ENCODE results near the gene CAT.

The CAT gene

DNA sequence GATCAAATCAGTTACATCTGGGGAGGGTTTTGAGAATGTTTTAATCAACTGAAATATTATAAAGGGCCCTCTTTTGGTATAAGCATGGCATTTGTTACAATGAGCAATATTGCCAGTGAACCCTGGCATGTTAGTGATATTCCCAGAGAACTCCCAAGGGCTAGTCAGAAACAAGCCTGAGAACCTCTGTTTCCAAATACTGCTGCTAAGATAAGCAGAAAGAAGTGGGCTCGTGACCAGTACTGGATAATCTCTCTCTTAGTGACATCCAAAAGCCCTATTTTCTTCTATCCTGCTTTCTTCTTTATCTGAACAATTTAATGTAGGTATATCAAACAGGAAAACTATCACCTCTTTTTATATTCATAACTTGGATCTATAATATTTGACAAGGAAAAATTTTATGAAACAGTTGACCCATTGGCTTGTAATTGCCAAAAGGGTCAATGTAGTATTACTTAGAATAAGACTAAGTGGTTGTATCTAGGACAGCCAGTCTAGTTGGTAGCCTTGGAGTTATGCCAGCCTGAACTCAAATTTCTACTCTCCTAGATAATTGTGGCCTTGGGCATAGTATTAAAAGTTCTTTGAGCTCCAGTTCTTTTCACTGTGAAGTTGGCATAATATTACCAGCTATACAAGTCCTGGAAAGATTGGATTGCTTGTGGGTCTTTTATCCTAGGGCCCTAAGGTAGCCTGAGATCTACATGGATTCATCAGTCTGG lies 15.7 kb downstream of the CAT start:
- TF ChIP-seq, protein P1, sequence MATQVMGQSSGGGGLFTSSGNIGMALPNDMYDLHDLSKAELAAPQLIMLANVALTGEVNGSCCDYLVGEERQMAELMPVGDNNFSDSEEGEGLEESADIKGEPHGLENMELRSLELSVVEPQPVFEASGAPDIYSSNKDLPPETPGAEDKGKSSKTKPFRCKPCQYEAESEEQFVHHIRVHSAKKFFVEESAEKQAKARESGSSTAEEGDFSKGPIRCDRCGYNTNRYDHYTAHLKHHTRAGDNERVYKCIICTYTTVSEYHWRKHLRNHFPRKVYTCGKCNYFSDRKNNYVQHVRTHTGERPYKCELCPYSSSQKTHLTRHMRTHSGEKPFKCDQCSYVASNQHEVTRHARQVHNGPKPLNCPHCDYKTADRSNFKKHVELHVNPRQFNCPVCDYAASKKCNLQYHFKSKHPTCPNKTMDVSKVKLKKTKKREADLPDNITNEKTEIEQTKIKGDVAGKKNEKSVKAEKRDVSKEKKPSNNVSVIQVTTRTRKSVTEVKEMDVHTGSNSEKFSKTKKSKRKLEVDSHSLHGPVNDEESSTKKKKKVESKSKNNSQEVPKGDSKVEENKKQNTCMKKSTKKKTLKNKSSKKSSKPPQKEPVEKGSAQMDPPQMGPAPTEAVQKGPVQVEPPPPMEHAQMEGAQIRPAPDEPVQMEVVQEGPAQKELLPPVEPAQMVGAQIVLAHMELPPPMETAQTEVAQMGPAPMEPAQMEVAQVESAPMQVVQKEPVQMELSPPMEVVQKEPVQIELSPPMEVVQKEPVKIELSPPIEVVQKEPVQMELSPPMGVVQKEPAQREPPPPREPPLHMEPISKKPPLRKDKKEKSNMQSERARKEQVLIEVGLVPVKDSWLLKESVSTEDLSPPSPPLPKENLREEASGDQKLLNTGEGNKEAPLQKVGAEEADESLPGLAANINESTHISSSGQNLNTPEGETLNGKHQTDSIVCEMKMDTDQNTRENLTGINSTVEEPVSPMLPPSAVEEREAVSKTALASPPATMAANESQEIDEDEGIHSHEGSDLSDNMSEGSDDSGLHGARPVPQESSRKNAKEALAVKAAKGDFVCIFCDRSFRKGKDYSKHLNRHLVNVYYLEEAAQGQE (IDR thresholded peaks at IDR 0.05; ENCODE audit: insufficient read depth in 1 of 2, low read depth in 2 of 2, low read length in 2 of 2) = no peak
- no peak for TF ChIP-seq SIN3A (IDR thresholded peaks at IDR 0.05; ENCODE audit: borderline replicate concordance, insufficient read depth, low read length)
- TF ChIP-seq TAF1 (IDR thresholded peaks at IDR 0.05; ENCODE audit: borderline replicate concordance, insufficient read depth, low read length) = no peak
- TF ChIP-seq POLR2AphosphoS5 (IDR thresholded peaks at IDR 0.05; ENCODE audit: low read depth, low read length) = no peak
- no peak for TF ChIP-seq FOXP2 (optimal IDR thresholded peaks at IDR 0.05; ENCODE audit: borderline replicate concordance, extremely low read depth, extremely low read length, insufficient read depth)

DNA sequence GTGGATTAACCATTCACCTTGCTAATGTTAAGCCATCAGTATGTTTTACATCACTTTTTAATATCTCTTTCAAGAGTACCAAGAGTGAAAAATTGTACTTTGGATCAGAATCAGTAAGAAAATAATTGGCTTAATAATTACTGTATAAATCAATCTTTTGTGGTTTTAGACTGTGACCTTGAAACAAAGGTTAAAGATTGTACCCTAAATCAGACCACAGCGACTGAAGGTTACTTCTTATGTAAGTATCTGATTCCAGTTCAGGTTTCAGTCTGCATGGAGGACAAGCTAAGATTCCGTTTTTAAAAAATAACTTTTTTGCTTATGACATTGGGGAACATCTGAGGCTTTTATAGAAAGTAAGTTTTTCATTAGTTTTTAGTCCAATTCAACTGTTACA lies 18.9 kb downstream of the CAT start:
- TF ChIP-seq POLR2AphosphoS5 (IDR thresholded peaks at IDR 0.05; ENCODE audit: low read depth, low read length) (no peak), FOXP2 (optimal IDR thresholded peaks at IDR 0.05; ENCODE audit: borderline replicate concordance, extremely low read depth, extremely low read length, insufficient read depth) (no peak), TAF1 (IDR thresholded peaks at IDR 0.05; ENCODE audit: borderline replicate concordance, insufficient read depth, low read length) (no peak), SIN3A (IDR thresholded peaks at IDR 0.05; ENCODE audit: borderline replicate concordance, insufficient read depth, low read length) (no peak)
- TF ChIP-seq, protein P1 (IDR thresholded peaks at IDR 0.05; ENCODE audit: insufficient read depth in 1 of 2, low read depth in 2 of 2, low read length in 2 of 2) = no peak

DNA sequence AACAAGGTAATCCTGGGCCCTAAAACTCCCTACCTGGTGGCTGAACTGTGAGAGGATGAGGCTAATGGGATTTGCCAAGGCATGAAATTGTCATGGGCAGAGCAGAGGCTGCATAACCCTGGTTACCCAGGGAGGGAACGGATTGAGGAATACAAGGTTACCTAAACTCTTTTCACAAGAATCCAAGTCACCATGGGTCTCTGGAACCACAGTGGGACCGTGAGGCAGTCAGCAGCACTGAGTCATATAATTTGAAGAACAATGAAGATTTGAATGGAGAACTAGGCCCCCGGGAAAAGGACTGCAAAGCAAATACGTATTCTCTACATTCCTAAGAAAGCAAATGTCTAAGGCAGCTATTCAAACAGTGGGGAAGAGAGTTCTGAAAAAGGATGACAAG lies 19.8 kb downstream of the CAT start:
- no peak for TF ChIP-seq FOXP2 (optimal IDR thresholded peaks at IDR 0.05; ENCODE audit: borderline replicate concordance, extremely low read depth, extremely low read length, insufficient read depth)
- TF ChIP-seq, protein P1 (IDR thresholded peaks at IDR 0.05; ENCODE audit: insufficient read depth in 1 of 2, low read depth in 2 of 2, low read length in 2 of 2) = no peak
- no peak for TF ChIP-seq POLR2AphosphoS5 (IDR thresholded peaks at IDR 0.05; ENCODE audit: low read depth, low read length)
- TF ChIP-seq TAF1 (IDR thresholded peaks at IDR 0.05; ENCODE audit: borderline replicate concordance, insufficient read depth, low read length) = no peak
- no peak for TF ChIP-seq SIN3A (IDR thresholded peaks at IDR 0.05; ENCODE audit: borderline replicate concordance, insufficient read depth, low read length)

DNA sequence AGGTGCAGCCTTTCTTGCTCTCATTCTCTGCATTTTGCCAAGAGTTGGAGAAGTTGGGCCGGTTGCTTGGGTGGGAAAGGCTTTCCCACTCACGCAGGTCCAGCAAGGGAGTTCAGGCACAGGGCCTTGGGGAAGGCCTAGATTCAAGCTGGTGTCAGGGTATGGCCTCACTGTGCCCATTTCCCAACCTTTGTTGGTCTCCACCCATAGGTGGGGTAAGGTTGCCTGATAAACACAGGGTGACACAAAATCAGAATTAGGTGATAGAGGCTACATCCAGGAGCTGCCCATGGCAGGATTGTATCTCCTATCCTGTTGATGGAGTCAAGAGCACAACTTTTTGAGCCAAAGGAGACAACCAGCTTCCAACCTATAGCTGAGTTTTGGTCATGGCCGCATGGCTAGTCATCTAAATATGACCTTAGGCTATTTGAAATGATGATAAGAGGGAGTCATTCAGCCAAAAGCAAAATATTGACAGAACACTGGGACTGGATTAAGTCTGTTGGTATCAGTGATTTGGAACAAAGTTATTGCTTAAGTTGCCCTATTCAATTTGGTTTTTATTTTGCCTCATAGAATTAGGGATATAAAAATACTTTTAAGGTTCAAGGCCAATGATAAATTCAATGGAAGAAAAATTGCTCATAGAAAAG lies 20.9 kb downstream of the CAT start:
- TF ChIP-seq SIN3A (IDR thresholded peaks at IDR 0.05; ENCODE audit: borderline replicate concordance, insufficient read depth, low read length) = no peak
- no peak for TF ChIP-seq TAF1 (IDR thresholded peaks at IDR 0.05; ENCODE audit: borderline replicate concordance, insufficient read depth, low read length)
- TF ChIP-seq FOXP2 (optimal IDR thresholded peaks at IDR 0.05; ENCODE audit: borderline replicate concordance, extremely low read depth, extremely low read length, insufficient read depth) = no peak
- TF ChIP-seq POLR2AphosphoS5 (IDR thresholded peaks at IDR 0.05; ENCODE audit: low read depth, low read length) = no peak
- TF ChIP-seq, protein P1 (IDR thresholded peaks at IDR 0.05; ENCODE audit: insufficient read depth in 1 of 2, low read depth in 2 of 2, low read length in 2 of 2) = no peak
